ENCODE data around the gene MIB2. TPM values are rescaled to one million over a fixed set of nuclear protein-coding genes. Genes with fewer than 3 reads are reported as not detected.
A peak's percentile ranks its signal among the peaks of the same experiment; 100 is the strongest.

The MIB2 gene
- total RNA-seq, 2 experiments from 2014 or later = 40.1 to 41.3 TPM

GRCh38 chr1:1598720-1599029, 16.6 kb upstream of the MIB2 start:
- Mint-ChIP-seq H3K4me1 (ENCODE audit: low read depth) (peaks cover 11% of the 10 kb centered on the region), H3K36me3 (ENCODE audit: low read depth) (no peaks in the 10 kb centered on the region), H3K4me3 (peak overlapping the region; percentile 67), H3K27ac (no peak overlapping the region), H3K27me3 (peaks cover 10% of the 10 kb centered on the region), H3K9me3 (no peaks in the 10 kb centered on the region)
- intact Hi-C loops (cut with micrococcal nuclease) = no loop called here
- ChIA-PET CTCF (interaction anchor here (1.1 to 1.5 kb wide), 2 partner anchors 29 to 30 kb away, joined by 3 to 4 read pairs; no protein-coding TSS in a partner anchor), POLR2A (interaction anchor here (0.7 to 0.9 kb wide), 2 partner anchors 9 to 80 kb away, joined by 3 to 4 read pairs; no protein-coding TSS in a partner anchor)
- ATAC-seq (no peak), DNase-seq (no peak)
- TF ChIP-seq CTCF (IDR thresholded peaks at IDR 0.05) = no peak

GRCh38 chr1:1599030-1599934, 16.0 kb upstream of the MIB2 start:
- CTCF ChIA-PET = interaction anchor here (1.1 kb wide), 1 partner anchor 30 kb away, joined by 3 read pairs; no protein-coding TSS in a partner anchor
- Mint-ChIP-seq H3K4me3 (peak overlapping the region; percentile 67), H3K9me3 (no peaks in the 10 kb centered on the region), H3K4me1 (ENCODE audit: low read depth) (peaks cover 11% of the 10 kb centered on the region), H3K27ac (no peak overlapping the region), H3K27me3 (peaks cover 10% of the 10 kb centered on the region), H3K36me3 (ENCODE audit: low read depth) (no peaks in the 10 kb centered on the region)
- peak; percentile 49 for DNase-seq
- TF ChIP-seq CTCF (IDR thresholded peaks at IDR 0.05) = peak; percentile 20
- POLR2A ChIA-PET = interaction anchor here (0.7 kb wide), 1 partner anchor 79 kb away, joined by 3 read pairs; no protein-coding TSS in a partner anchor
- intact Hi-C loops (cut with micrococcal nuclease) = no loop called here
- peak; percentile 46 for ATAC-seq

- DNase-seq = no peak
- POLR2A ChIA-PET = no interaction called here
- Mint-ChIP-seq H3K27me3 (peaks cover 10% of the 10 kb centered on the region), H3K4me1 (ENCODE audit: low read depth) (peaks cover 11% of the 10 kb centered on the region), H3K9me3 (no peaks in the 10 kb centered on the region), H3K36me3 (ENCODE audit: low read depth) (no peaks in the 10 kb centered on the region), H3K27ac (no peak within 1 kb of the TSS), H3K4me3 (peak within 1 kb of the TSS; percentile 67)
- peak; percentile 25 for ATAC-seq
- intact Hi-C loops (cut with micrococcal nuclease) = no loop called here
- CTCF ChIA-PET = no interaction called here
- TF ChIP-seq CTCF (IDR thresholded peaks at IDR 0.05) = no peak
Observed at GRCh38 chr1:1599935-1600860, 15.1 kb upstream of the MIB2 start, which contains the start of gene FNDC10. Gene FNDC10 (minus strand): TSS chr1:1600135. CDS start chr1:1600015, 120 bp downstream.

GRCh38 chr1:1600861-1601563, 14.3 kb upstream of the MIB2 start:
- H3K9me3 Mint-ChIP-seq = no peaks in the 10 kb centered on the region
- ATAC-seq = no peak
- intact Hi-C loops (cut with micrococcal nuclease) = no loop called here
- no peaks in the 10 kb centered on the region for H3K36me3 Mint-ChIP-seq (ENCODE audit: low read depth)
- POLR2A ChIA-PET = no interaction called here
- CTCF ChIA-PET = no interaction called here
- DNase-seq = no peak
- H3K27me3 Mint-ChIP-seq = peaks cover 10% of the 10 kb centered on the region
- no peak overlapping the region for H3K27ac Mint-ChIP-seq
- peaks cover 11% of the 10 kb centered on the region for H3K4me1 Mint-ChIP-seq (ENCODE audit: low read depth)
- TF ChIP-seq CTCF (IDR thresholded peaks at IDR 0.05) = no peak
- peak overlapping the region; percentile 37 for H3K4me3 Mint-ChIP-seq
